NK-92 treated with Interleukin-12 subunit alpha and Interleukin-12 subunit beta, amount 100 ng/mL, for 24 hours (cell line): ENCODE data around the gene CALCA.

Source experiments
- DNase-seq: peaks from one replicate; lab custom pipeline; 2025; lab: John Stamatoyannopoulos, UW

CALCA gene

DNA sequence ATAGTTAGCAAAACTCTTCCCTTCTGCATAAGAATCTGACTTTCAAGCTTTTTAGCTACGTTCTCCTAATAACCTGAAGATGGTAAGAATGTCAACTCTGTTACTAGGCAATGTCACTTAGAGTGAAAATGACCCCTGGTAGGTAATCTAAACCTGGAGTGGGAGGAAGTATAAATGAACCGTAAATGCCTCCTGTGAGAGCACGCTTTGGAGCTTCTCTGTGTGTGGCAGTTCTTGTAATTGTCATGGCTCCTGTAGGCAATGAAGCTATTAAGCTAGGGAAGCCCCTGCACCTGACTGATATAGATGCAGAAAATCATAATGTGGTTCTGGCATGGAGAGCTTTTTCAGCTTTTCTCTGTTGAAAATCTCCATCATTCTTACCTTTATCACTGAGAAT is 29.4 kb downstream of the CALCA start:
- DNase-seq = no peak

- DNase-seq = no peak
Observed at GRCh38 chr11:14938936-14939335, 33.2 kb downstream of the CALCA start.

- no peak for DNase-seq
Observed at GRCh38 chr11:14934641-14935351, 37.4 kb downstream of the CALCA start.

GRCh38 chr11:14932447-14932846 is 39.7 kb downstream of the CALCA start:
- no peak for DNase-seq

GRCh38 chr11:14930369-14930768 is 41.8 kb downstream of the CALCA start:
- no peak for DNase-seq

GRCh38 chr11:14927146-14927545 is 45.0 kb downstream of the CALCA start:
- DNase-seq = no peak

DNA sequence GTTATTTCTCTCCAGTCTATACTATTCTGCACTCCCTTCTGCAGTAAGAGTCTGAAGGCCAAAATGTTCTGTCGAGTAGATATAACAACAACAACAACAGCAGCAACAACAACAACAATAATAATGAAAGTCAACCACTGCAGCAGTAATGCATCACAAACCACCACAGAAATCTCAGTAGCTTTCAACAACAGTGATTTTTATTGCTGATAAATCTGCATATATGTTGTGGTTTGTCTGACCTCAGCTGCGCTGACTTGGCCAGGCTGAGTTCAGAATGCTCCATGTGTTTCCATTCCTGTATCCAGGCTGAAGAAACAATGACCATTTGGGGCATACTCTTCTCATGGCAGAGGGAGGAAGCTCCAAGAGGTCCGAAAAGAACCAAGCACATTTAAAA is 47.8 kb downstream of the CALCA start:
- DNase-seq = no peak
